HG03025 (cell line): ENCODE data around the gene OTOP3.
"Not testable (repeated sequence)": the region's sequence is repeated elsewhere in the genome, so short reads cannot be mapped to it uniquely, and the experiment has no call there.

ENCODE experiments used
- ATAC-seq: cut with Tn5 transposase; IDR thresholded peaks from one replicate; pipeline ENCODE4 v1.9.1; 2021; ENCODE audit warnings: mild to moderate bottlenecking, moderate library complexity; ENCODE audit not compliant: unreplicated experiment, low FRiP score

Gene OTOP3

DNA sequence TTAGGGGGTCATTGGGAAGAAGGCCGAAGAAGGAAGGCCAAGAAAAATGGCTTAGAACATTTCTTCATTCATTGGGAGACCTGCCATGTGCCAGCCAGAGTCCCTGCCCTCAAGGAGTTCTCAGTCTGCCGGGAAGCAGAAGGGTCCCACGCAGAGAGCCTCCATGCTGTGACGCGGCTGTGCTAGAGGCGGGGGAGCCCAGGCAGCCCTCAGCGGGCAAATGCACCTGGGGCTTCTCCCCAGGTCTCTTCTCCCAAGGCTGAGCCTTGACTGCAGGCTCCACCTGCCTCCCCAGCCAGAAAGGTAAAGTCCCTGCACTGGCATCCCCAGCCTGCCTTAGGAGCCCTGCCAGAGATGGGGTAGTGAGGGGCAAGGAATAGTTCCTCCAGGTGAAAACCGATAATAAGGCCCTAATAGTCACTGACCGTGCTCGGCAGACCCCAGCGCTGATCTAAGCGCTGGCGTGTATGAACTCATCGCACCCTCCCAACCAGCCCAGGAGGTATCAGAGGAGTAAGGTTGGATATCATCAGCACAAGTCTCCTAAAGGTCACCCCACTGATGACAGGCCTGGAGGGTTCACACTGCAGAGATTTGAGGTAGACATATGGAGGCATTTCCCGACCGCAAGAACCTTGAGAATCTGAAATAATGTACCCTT, 45.8 kb downstream of the OTOP3 start:
- ATAC-seq = no peak

DNA sequence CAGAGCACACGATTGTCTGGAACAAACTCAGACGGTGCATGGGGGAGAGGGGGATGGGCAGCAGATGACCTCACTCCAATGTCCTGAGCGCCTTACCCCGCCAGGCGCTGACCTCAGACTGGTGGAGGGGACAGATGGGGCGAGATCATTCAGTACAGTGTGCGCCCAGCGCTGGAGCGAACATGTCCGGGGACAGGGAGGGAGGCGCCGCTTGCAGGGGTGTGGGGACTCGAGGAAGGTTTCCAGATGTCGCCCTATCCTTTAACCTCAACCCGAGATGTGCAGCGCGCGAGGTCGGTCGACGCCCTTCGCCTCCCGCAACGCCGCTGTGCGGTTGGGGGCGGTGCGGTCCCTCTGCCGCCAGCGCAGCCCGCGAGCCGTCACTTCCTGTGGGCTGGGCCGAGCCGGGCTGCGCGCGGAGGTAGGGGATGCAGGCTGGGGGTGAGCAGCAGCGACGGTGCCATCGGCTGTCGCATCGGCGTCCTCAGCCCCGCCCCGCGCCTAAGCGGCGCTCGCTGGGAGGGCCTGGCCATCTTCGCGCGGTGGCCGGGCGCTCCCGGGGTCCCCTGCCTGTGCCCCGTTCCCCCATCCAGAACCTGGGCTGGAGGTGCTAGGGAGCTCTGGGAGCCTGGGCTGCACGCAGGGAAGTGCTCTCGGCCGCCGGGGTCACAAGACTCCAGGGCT, 46.4 kb downstream of the OTOP3 start:
- ATAC-seq = no peak

DNA sequence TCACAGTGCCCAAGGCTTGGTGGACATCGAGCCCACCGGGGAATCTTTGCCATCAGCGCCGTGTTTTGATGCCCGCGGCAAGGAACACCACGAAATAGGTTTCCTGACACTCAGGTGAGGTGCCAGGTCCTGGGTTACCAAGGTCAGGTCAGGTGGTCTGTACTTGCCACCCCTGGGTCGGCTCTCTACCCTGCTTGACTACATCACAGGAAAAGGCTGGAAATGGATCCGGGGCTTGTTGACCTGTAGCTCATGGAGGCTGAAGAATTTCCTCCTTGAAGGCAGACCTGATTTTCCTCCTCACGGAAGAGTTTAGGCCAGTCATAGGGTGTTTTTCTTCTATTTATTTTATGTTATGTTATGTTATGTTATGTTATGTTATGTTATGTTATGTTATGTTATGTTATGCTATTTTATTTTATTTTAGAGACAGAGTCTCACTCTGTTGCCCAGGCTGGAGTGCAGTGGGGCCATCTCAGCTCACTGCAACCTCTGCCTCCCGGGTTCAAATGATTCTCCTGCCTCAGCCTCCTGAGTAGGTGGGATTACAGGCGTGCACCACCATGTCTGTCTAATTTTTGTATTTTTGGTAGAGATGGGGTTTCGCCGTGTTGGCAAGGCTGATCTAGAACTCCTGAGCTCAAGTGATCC, 47.1 kb downstream of the OTOP3 start:
- ATAC-seq = not testable (repeated sequence)

DNA sequence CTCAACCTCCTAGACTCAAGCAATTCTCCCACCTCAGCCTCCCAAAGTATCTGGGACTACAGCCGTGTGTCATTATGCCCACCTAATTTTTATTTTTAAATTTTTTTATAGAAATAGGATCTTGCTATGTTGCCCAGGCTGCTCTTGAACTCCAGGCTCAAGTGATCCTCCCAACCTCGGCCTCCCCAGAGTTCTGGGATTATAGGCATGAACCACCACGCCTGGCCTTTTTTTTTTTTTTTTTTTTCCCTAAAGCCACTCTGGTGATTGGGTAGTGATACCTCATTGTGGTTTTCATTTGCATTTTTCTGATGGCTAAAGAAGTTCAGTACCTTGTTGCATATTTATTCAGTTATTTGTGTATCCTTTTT, 50.5 kb downstream of the OTOP3 start:
- ATAC-seq = no peak

DNA sequence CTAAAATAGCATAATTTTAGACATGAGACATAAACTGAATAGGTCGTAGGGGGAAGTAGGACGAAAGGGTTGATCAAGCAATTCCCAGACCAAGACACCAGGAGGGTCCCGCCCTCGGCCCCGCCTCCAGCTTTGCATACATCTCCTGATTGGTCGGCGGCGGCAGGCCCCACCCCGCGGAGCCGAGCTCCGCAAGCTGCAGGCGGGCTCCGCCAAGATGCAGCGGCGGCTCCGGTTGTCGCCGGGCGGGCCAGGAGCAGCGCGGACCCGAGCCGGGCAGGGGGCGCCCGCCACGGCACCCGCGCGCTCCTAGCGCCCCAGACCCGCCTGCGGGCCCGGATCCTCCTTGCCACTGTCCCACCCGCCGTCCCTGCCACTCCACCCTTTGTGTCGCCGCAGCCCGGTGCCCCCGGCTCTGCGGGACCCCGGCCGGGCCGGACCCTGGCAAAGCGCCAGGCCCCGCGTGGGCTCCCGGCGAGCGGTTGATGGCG, 51.8 kb downstream of the OTOP3 start, which contains the start of gene CDR2L:
Gene CDR2L, plus strand, starts transcription at position 215 of the 491 bp plus-strand sequence. CDS start 412 bp downstream, outside the sequence.
- ATAC-seq = peak; percentile 78

DNA sequence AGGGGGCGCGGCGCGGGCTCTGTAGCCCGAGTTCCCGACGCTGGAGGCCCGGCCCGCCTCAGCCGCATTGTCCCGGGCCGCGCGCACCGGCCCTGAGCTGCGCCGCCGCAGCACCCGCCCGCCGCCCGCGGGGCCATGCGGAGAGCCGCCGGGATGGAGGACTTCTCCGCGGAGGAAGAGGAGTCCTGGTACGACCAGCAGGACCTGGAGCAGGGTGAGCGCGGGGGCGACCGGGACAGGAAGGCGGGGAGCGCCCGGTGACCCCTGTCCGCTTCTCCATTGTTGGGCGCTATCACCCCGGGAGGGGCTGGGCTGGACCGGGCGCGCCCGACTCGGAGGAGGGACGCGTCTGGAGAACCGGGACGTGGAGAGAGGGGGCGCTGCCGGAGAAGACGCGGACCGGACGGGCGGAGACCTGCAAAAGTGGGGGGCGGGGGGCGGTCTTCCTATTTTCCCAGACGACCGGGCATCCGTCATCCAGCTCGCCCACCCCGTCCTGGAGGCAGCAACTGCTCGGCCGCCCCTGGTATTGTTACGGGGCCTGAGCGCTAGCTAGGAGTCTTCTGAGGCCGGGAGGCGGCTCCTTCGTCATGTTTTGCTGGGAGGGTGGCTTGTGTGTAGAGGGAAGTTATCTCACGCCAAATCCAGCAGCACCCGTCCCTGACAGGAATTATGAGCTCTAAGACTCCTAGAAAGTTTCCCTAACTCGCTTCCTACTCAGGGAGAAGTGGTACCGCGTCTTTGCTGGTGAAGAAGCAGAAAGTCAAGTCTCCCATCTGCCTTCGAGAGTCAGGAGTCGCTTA, 52.4 kb downstream of the OTOP3 start:
- peak; percentile 13 for ATAC-seq

DNA sequence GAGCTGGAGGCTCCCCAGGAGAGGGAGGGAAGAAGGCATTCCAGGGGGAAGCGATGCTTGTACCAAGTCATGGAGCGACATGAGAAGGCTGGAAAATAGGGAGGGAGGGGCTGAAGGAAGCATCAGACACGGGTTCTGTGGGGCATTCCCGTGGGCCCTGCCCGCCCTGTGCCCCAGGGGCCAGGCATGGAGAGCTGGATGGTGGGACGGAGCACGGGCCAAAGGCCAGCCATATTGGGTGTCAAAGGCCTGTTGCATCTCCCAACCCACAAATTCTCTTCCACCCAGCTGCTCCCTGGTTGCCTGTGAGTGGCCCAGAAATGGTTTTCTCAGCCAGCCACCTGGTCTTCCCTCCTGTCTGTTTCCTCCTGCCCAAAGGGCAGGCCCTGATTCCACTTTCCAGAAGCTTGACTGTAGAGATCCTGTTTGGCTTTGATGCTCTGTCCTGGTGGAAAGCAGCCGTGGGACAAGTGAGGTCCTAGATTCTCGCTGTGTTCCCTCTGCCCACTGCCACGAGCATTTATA, 54.9 kb downstream of the OTOP3 start:
- no peak for ATAC-seq

DNA sequence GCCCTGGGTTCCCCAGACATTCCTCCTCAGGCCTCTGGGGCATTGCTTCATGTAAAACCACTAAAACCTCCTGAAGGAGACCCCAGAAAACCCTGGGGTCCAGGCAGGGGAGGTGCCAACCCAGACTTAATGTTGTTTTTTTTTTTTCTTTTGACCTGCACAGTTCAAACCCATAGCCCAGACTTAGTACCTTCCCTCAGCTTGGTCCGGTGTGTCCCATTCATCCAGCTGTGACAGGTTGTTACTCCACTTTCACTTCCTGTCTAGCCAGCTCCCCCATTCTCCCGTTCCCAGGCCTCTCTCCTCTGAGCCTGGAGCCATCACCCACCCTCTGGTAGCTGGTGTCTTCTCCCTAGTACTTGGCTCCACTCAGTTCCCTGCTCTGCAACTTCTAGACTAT, 56.5 kb downstream of the OTOP3 start:
- no peak for ATAC-seq

DNA sequence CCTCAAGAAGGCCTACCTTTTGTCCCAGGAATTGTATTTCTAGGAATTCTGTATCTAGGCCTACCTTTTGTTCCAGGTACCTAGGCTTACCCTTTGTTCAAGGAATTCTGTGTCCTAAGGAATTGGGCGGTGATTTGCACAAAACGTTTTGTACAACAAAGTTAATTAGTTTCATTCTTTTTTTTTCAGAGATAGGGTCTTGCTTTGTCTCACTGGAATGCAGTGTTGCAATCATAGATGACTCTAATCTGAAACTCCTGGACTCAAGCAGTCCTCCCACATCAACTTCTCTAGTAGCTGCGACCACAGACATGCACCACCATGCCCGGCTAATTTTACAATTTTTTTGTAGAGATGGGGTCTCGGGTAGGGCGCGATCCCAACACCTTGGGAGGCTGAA, 58.7 kb downstream of the OTOP3 start:
- ATAC-seq = no peak

DNA sequence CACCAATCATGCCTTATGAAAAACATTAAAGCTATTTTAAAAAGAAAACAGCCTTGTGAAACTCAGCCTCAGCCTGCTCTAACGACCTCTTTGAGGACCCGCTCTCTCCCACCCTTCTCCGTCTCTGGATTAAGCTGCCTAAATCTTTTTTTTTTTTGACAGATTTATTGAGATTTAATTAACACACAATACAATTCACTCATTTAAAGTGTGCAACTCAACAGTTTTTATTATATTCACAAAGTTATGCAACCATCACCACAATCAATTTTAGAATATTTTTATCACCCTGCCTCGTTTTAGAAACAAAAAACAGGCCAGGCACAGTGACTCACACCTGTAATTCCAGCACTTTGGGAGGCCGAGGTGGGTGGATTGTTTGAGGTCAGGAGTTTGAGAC, 60.1 kb downstream of the OTOP3 start:
- ATAC-seq = no peak

DNA sequence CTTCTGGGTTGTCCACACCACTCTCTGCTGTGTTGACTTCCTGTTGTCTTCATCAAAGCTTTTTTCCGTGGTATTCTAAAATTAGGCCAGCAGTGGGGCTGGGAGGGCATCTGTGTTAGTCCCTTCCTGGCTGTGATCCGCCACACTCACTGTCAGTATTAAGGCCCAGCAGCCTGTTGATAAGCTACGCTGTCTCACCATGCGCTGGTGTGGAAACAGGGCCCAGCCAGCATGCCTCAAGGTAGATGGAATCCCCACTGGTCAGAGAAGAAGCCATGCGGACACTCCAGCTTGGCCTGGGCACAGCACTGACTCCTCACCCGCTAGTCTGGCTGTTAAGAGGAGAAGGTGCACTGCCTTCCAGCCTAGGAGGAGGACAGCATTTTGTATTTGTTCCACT, 63.1 kb downstream of the OTOP3 start:
- no peak for ATAC-seq

DNA sequence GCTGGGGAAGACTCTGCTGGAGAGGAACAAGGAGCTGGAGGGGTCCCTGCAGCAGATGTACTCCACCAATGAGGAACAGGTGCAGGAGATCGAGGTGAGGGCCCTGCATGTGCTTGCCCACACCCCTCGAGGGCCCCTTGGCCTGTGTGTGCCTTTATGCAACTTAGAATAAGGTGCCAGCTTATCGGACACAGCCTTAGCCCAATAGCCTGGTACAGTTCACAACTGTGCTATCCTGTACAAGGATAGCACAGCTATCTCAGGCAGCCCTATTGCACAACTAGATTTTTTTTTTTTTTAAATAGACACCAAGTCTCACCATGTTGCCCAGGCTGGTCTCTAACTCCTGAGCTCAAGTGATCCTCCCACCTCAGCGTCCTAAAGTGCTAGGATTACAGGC, 63.8 kb downstream of the OTOP3 start:
- ATAC-seq = no peak
